HCT116 (cell line): ENCODE measurements around the gene PSENEN. TPM values are rescaled to one million over a fixed set of nuclear protein-coding genes. Genes with fewer than 3 reads are reported as not detected.

Source experiments
- ATAC-seq: fragments of 200-7000 bp; cut with Tn5 transposase; 2 replicates; pipeline ENCODE4 v1.9.1; 2020; ENCODE audit warnings: mild to moderate bottlenecking, moderate library complexity
- BruUV-seq: library from RNA; stranded (reverse); fragments of 400-500 nt; replicated peaks from 2 replicates; lab custom pipeline; 2021; lab: Mats Ljungman, UMichigan
- CTCF ChIA-PET: fragments of 300-600 bp; sonication (Branson Sonifier 250); formaldehyde crosslinking; loops from one replicate; lab custom pipeline; 2021; ENCODE audit warnings: antibody characterized with exemption; lab: Charles Lee
- POLR2A ChIA-PET: fragments of 300-600, 350-600 bp; sonication (Branson Sonifier 250); formaldehyde crosslinking; loops from one replicate; lab custom pipeline; 2021; ENCODE audit warnings: antibody characterized with exemption; lab: Charles Lee
- RAD21 ChIA-PET, 2 experiments: fragments of 300-600 bp; sonication (Branson Sonifier 250); formaldehyde crosslinking; loops; one replicate each; lab custom pipeline; 2023; ENCODE audit warnings: low total read pairs in 2 of 2; ENCODE audit not compliant: uncharacterized antibody in 2 of 2, unreplicated experiment in 2 of 2, low non-redundant PET in 1 of 2; lab: Charles Lee
- DNase-seq: peaks from one replicate; pipeline ENCODE4 v3.0.0-alpha.2; 2010; ENCODE audit warnings: low read depth, low spot score
- H2AFZ ChIP-seq: fragments of 200-600 bp; shearing (Covaris generic), sonication (generic); 2 replicates; pipeline ENCODE4 v1.6.1; 2017; ENCODE audit warnings: low read depth, mixed run types, mixed read lengths, antibody characterized with exemption, low read length; ENCODE audit not compliant: poor library complexity, severe bottlenecking
- H3K27ac ChIP-seq: 2 replicates; pipeline ENCODE4 v1.5.1; 2012; ENCODE audit warnings: low read depth, low read length
- H3K27me3 ChIP-seq: fragments of 200-600 bp; sonication (generic); 2 replicates; pipeline ENCODE4 v1.6.1; 2016; ENCODE audit warnings: mixed run types, low read length, mixed read lengths; ENCODE audit not compliant: insufficient read depth
- H3K36me3 ChIP-seq, 2 experiments: fragments of 200-500 bp in 1 of 2; fragments of 200-600 bp in 1 of 2; sonication (Bioruptor generic) in 1 of 2; sonication (generic) in 1 of 2; 2 replicates each; pipeline versions ENCODE4 v1.5.1 to v1.6.1; 2014 to 2016; ENCODE audit warnings: low read length in 2 of 2, inconsistent platforms in 1 of 2, mixed read lengths in 1 of 2, mixed run types in 1 of 2; ENCODE audit not compliant: insufficient read depth in 2 of 2, control insufficient read depth in 1 of 2
- H3K4me1 ChIP-seq, 2 experiments: fragments of 200-600 bp in 1 of 2; sonication (generic) in 1 of 2; 2 replicates each; pipeline versions ENCODE4 v1.5.1 to v1.6.1; 2012 to 2017; ENCODE audit warnings: low read length in 2 of 2, inconsistent platforms in 1 of 2, mild to moderate bottlenecking in 1 of 2, mixed read lengths in 1 of 2, mixed run types in 1 of 2, moderate library complexity in 1 of 2; ENCODE audit not compliant: insufficient read depth in 2 of 2, control insufficient read depth in 1 of 2
- H3K4me2 ChIP-seq: fragments of 200-600 bp; sonication (generic); 2 replicates; pipeline ENCODE4 v1.6.1; 2017; ENCODE audit warnings: mixed run types, low read length, mixed read lengths
- H3K4me3 ChIP-seq, 2 experiments: fragments of 200-600 bp in 1 of 2; sonication (generic) in 1 of 2; replicated peaks in 1 of 2; 2 replicates each; pipeline ENCODE4 v1.5.1; 2011 to 2016; ENCODE audit warnings: low read length in 2 of 2, control low read depth in 1 of 2, low read depth in 1 of 2, mild to moderate bottlenecking in 1 of 2, mixed read lengths in 1 of 2, mixed run types in 1 of 2
- H3K79me2 ChIP-seq: fragments of 200-600 bp; sonication (generic); 2 replicates; pipeline ENCODE4 v1.6.1; 2017; ENCODE audit warnings: mild to moderate bottlenecking, mixed run types, low read length, moderate library complexity, mixed read lengths; ENCODE audit not compliant: insufficient read depth
- H3K9ac ChIP-seq: fragments of 200-600 bp; sonication (generic); 2 replicates; pipeline ENCODE4 v1.6.1; 2016; ENCODE audit warnings: low read length, mixed read lengths
- H3K9me2 ChIP-seq: fragments of 200-600 bp; sonication (generic), shearing (Covaris generic); 2 replicates; pipeline ENCODE4 v1.6.1; 2017; ENCODE audit warnings: mixed run types, mild to moderate bottlenecking, moderate library complexity; ENCODE audit not compliant: insufficient read depth
- H3K9me3 ChIP-seq, 2 experiments: fragments of 200-500 bp in 1 of 2; fragments of 200-600 bp in 1 of 2; sonication (Bioruptor generic) in 1 of 2; sonication (generic) in 1 of 2; 2 replicates each; pipeline ENCODE4 v1.6.1; 2014 to 2017; ENCODE audit warnings: low read length in 2 of 2, mixed read lengths in 2 of 2, inconsistent platforms in 1 of 2, low read depth in 1 of 2, mild to moderate bottlenecking in 1 of 2, mixed run types in 1 of 2, moderate library complexity in 1 of 2; ENCODE audit not compliant: control insufficient read depth in 1 of 2, insufficient read depth in 1 of 2
- H4K20me1 ChIP-seq: fragments of 200-600 bp; sonication (generic), shearing (Covaris generic); 2 replicates; pipeline ENCODE4 v1.6.1; 2017; ENCODE audit warnings: mixed run types, mild to moderate bottlenecking, moderate library complexity; ENCODE audit not compliant: insufficient read depth
- EGR1 ChIP-seq: IDR thresholded peaks from 2 replicates; pipeline ENCODE4 v1.6.1; 2012; ENCODE audit warnings: low read depth
- RAD21 ChIP-seq: IDR thresholded peaks from 2 replicates; pipeline ENCODE4 v1.6.1; 2012; ENCODE audit warnings: low read depth, mild to moderate bottlenecking
- TCF7L2 ChIP-seq: IDR thresholded peaks from 2 replicates; pipeline ENCODE4 v1.7.0; 2011; ENCODE audit warnings: borderline replicate concordance, inconsistent platforms; ENCODE audit not compliant: insufficient read depth, insufficient read length; ENCODE audit errors: extremely low read depth
- ZFX ChIP-seq: fragments of 450-650 bp; IDR thresholded peaks from 2 replicates; pipeline ENCODE4 v1.6.1; 2017
- ZNF274 ChIP-seq: fragments of 200-500 bp; sonication (Bioruptor generic); IDR thresholded peaks from 2 replicates; pipeline ENCODE4 v1.6.1; 2014; ENCODE audit warnings: mild to moderate bottlenecking, low read depth, low read length, inconsistent platforms
- intact Hi-C: fragments of 100-400 bp; cut with micrococcal nuclease; formaldehyde crosslinking; loops from 2 replicates; pipeline ENCODE4 v1.10.0; 2022
- total RNA-seq: library from RNA; stranded (reverse); gene quantifications from one replicate; pipeline ENCODE4 v1.2.1, GENCODE V29; 2021; ENCODE audit not compliant: unreplicated experiment
- TF ChIP-seq, protein P1 (sequence below): IDR thresholded peaks from 2 replicates; pipeline ENCODE4 v1.6.1; 2011; ENCODE audit warnings: mild to moderate bottlenecking, low read length, moderate library complexity; ENCODE audit not compliant: insufficient replicate concordance; ENCODE audit errors: extremely low read depth
- TF ChIP-seq, protein P2 (sequence below): IDR thresholded peaks from 2 replicates; pipeline ENCODE4 v1.6.1; 2012; ENCODE audit warnings: low read depth
- TF ChIP-seq, protein P3 (sequence below), 3 experiments: fragments of 200-600 bp in 1 of 3; sonication (generic) in 1 of 3; IDR thresholded peaks in 2 of 3; conservative IDR thresholded peaks in 1 of 3; 2 replicates each; pipeline ENCODE4 v1.5.1; 2012 to 2017; ENCODE audit warnings: low read depth in 2 of 3, low read length in 2 of 3, antibody characterized with exemption in 1 of 3, borderline replicate concordance in 1 of 3, control low read depth in 1 of 3, mild to moderate bottlenecking in 1 of 3, mixed read lengths in 1 of 3, mixed run types in 1 of 3, moderate library complexity in 1 of 3; ENCODE audit not compliant: insufficient read depth in 1 of 3

PSENEN gene
- total RNA-seq, 1 experiment from 2014 or later = 55.3 TPM

DNA sequence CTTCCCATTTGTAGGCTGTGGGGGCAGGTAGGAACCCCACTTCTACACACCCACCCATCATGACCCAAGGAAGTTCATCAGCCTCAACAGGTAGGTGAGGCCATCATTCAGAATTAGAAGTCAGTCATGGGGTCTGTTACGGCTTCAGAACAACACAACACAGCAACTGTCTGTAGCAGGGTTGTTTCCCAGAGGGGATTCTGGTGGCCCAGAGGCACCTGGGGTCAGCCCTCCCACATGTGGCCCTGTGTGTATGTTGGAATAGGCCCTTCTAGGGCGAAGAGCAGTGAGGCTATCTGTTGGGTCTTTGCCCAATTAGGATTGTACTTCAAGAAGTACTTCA is 6.6 kb upstream of the PSENEN start:
- Histone ChIP-seq H4K20me1 (no peaks in the 10 kb centered on the region), H3K27ac (no peak overlapping the region), H3K4me1 (peaks cover 15 to 17% of the 10 kb centered on the region in 2 experiments; a peak in 3 of 4 replicates), H3K79me2 (no peaks in the 10 kb centered on the region), H3K9me3 (no peaks in the 10 kb centered on the region), H3K4me2 (no peak overlapping the region), H2AFZ (no peak overlapping the region), H3K27me3 (no peaks in the 10 kb centered on the region), H3K4me3 (no peak overlapping the region), H3K9me2 (no peaks in the 10 kb centered on the region), H3K36me3 (peaks cover 19 to 30% of the 10 kb centered on the region in 2 experiments; a peak in 3 of 4 replicates), H3K9ac (no peak overlapping the region)
- intact Hi-C loops = no loop called here
- ChIA-PET CTCF (no interaction called here), POLR2A (interaction anchor here (1.9 to 2.2 kb wide), 2 partner anchors 9 kb away, joined by 5 to 7 read pairs; partner anchors contain the start of gene LIN37), RAD21 (no interaction called here)
- ATAC-seq (no peak), DNase-seq (no peak)
- TF ChIP-seq RAD21 = no peak
- TF ChIP-seq, protein P1, sequence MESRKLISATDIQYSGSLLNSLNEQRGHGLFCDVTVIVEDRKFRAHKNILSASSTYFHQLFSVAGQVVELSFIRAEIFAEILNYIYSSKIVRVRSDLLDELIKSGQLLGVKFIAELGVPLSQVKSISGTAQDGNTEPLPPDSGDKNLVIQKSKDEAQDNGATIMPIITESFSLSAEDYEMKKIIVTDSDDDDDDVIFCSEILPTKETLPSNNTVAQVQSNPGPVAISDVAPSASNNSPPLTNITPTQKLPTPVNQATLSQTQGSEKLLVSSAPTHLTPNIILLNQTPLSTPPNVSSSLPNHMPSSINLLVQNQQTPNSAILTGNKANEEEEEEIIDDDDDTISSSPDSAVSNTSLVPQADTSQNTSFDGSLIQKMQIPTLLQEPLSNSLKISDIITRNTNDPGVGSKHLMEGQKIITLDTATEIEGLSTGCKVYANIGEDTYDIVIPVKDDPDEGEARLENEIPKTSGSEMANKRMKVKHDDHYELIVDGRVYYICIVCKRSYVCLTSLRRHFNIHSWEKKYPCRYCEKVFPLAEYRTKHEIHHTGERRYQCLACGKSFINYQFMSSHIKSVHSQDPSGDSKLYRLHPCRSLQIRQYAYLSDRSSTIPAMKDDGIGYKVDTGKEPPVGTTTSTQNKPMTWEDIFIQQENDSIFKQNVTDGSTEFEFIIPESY = no peak
- TF ChIP-seq ZFX = no peak
- no TSS peak for BruUV-seq

DNA sequence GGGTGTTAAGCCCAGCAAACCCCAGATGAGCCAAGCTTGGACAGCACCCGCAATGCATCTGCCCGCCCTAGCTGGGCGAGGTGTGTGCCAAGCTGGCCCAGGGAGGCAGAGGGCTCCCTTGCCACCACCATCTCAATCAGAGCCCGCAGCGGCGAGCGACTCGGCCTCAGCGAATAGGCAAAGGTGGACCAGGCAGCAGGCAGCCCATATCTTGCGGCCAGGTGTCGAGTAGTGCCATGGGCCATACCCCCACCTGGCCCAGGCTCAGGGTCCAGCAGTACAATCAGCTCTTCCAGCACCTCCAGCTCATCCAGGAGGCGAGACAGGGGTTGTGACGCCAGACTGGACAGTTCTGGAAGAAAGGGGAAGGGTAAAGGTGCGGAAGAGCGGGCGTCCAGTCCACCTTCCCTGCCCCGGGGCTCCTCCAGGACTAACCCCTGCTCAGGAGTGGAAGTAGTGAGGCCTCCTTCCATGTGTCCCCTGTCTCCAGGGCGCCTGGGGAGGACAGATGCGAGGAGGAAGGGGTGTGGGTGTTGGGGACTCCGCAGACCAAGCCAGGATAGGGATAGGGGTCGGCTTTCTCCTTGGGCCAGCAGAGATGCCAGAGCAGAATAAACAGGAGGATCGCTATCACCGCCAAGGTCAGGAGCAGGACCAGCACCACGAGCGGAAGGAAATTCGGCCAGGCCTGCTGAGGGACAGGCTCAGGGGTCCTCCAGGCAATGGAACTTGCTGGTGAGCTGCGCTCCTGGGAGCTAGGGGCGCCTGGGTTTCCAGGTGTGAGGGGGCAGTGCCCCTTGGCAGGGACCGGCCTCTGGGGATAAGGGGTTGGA is 6.0 kb upstream of the PSENEN start:
- peak overlapping the region; percentile 100 for H3K4me2 ChIP-seq
- DNase-seq (no peak), ATAC-seq (no peak)
- H3K9me2 ChIP-seq = no peaks in the 10 kb centered on the region
- intact Hi-C loops = no loop called here
- H3K27me3 ChIP-seq = no peaks in the 10 kb centered on the region
- H3K4me3 ChIP-seq = peak overlapping the region; percentile 61 to 74
- RAD21 ChIA-PET = no interaction called here
- peaks cover 20 to 23% of the 10 kb centered on the region in 2 experiments; a peak in 3 of 4 replicates for H3K4me1 ChIP-seq
- H3K27ac ChIP-seq = peak overlapping the region; percentile 73
- H2AFZ ChIP-seq = no peak overlapping the region
- no TSS peak for BruUV-seq
- CTCF ChIA-PET = interaction anchor here (1.1 kb wide), 1 partner anchor 80 kb away, joined by 3 read pairs; no protein-coding TSS in a partner anchor
- TF ChIP-seq ZNF274 = no peak
- TF ChIP-seq, protein P2, sequence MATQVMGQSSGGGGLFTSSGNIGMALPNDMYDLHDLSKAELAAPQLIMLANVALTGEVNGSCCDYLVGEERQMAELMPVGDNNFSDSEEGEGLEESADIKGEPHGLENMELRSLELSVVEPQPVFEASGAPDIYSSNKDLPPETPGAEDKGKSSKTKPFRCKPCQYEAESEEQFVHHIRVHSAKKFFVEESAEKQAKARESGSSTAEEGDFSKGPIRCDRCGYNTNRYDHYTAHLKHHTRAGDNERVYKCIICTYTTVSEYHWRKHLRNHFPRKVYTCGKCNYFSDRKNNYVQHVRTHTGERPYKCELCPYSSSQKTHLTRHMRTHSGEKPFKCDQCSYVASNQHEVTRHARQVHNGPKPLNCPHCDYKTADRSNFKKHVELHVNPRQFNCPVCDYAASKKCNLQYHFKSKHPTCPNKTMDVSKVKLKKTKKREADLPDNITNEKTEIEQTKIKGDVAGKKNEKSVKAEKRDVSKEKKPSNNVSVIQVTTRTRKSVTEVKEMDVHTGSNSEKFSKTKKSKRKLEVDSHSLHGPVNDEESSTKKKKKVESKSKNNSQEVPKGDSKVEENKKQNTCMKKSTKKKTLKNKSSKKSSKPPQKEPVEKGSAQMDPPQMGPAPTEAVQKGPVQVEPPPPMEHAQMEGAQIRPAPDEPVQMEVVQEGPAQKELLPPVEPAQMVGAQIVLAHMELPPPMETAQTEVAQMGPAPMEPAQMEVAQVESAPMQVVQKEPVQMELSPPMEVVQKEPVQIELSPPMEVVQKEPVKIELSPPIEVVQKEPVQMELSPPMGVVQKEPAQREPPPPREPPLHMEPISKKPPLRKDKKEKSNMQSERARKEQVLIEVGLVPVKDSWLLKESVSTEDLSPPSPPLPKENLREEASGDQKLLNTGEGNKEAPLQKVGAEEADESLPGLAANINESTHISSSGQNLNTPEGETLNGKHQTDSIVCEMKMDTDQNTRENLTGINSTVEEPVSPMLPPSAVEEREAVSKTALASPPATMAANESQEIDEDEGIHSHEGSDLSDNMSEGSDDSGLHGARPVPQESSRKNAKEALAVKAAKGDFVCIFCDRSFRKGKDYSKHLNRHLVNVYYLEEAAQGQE = no peak
- TF ChIP-seq TCF7L2 = no peak
- no peak for TF ChIP-seq EGR1
- TF ChIP-seq, protein P3, sequence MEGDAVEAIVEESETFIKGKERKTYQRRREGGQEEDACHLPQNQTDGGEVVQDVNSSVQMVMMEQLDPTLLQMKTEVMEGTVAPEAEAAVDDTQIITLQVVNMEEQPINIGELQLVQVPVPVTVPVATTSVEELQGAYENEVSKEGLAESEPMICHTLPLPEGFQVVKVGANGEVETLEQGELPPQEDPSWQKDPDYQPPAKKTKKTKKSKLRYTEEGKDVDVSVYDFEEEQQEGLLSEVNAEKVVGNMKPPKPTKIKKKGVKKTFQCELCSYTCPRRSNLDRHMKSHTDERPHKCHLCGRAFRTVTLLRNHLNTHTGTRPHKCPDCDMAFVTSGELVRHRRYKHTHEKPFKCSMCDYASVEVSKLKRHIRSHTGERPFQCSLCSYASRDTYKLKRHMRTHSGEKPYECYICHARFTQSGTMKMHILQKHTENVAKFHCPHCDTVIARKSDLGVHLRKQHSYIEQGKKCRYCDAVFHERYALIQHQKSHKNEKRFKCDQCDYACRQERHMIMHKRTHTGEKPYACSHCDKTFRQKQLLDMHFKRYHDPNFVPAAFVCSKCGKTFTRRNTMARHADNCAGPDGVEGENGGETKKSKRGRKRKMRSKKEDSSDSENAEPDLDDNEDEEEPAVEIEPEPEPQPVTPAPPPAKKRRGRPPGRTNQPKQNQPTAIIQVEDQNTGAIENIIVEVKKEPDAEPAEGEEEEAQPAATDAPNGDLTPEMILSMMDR (IDR thresholded peaks at IDR 0.05 in 2 of 3, conservative IDR thresholded peaks at IDR 0.05 in 1 of 3; ENCODE audit: borderline replicate concordance in 1 of 3, insufficient read depth in 1 of 3, low read depth in 2 of 3, low read length in 2 of 3) = no peak
- no peaks in the 10 kb centered on the region for H3K9me3 ChIP-seq
- POLR2A ChIA-PET = interaction anchor here (1.4 to 2.2 kb wide), 3 partner anchors 9 to 229 kb away, joined by 4 to 8 read pairs (median 7); partner anchors contain the start of gene LIN37
- no peaks in the 10 kb centered on the region for H4K20me1 ChIP-seq
- peak overlapping the region; percentile 72 for H3K9ac ChIP-seq
- no peaks in the 10 kb centered on the region for H3K79me2 ChIP-seq
- H3K36me3 ChIP-seq = peaks cover 19 to 26% of the 10 kb centered on the region in 2 experiments; a peak in 3 of 4 replicates
